Motor neuron (in vitro differentiated cells): ENCODE measurements around the gene RERE. TPM values are rescaled to one million over a fixed set of nuclear protein-coding genes. Genes with fewer than 3 reads are reported as not detected.

ENCODE experiments used
- ATAC-seq, 8 experiments: fragments of 200-7000 bp; cut with Tn5 transposase; replicated peaks in 6 of 8; 2 replicates each; pipeline ENCODE4 v1.8.0; 2021; ENCODE audit warnings: mild to moderate bottlenecking in 8 of 8, moderate library complexity in 8 of 8
- H3K27ac ChIP-seq, 2 donors: fragments of 250-450 bp; sonication (Bioruptor Pico); 2 replicates each; pipeline ENCODE4 v1.9.0; 2021; ENCODE audit warnings: antibody characterized with exemption in 2 of 2, mild to moderate bottlenecking in 2 of 2, moderate library complexity in 1 of 2
- H3K4me1 ChIP-seq, 2 donors: fragments of 250-450 bp; sonication (Bioruptor Pico); replicated peaks in 1 of 2; 2 replicates each; pipeline ENCODE4 v1.6.1; 2021; ENCODE audit warnings: antibody characterized with exemption in 2 of 2, mild to moderate bottlenecking in 2 of 2, moderate library complexity in 1 of 2
- H3K4me3 ChIP-seq, 5 donors: fragments of 250-450 bp; sonication (Bioruptor Pico); 2 replicates each; pipeline ENCODE4 v1.9.0; 2021; ENCODE audit warnings: antibody characterized with exemption in 5 of 5, mild to moderate bottlenecking in 5 of 5, moderate library complexity in 4 of 5
- WGBS, 10 experiments: fragments of 450-650 bp; shearing (Covaris generic); methylation state at CpG; one replicate each; pipeline ENCODE4 v1.0.0; 2022; 5-methylcytosine and 5-hydroxymethylcytosine counted together
- in situ Hi-C, 9 experiments: fragments of 400-800 bp; cut with MboI; loops; one replicate each; pipeline ENCODE4 v1.15.0; 2021; ENCODE audit warnings: low sequenced_read_pairs in 9 of 9, low pct_unique_long_range_greater_than_20kb in 2 of 9; ENCODE audit not compliant: unreplicated experiment in 9 of 9
- total RNA-seq, 8 experiments: library from RNA; unstranded; fragments of 300-600 nt; gene quantifications; 2 replicates each; pipeline versions ENCODE4 v1.2.3 to v1.2.4, GENCODE V29; 2022

The RERE gene
- total RNA-seq, 8 experiments from 2014 or later, result 17.8 to 576 (median 111) TPM

DNA sequence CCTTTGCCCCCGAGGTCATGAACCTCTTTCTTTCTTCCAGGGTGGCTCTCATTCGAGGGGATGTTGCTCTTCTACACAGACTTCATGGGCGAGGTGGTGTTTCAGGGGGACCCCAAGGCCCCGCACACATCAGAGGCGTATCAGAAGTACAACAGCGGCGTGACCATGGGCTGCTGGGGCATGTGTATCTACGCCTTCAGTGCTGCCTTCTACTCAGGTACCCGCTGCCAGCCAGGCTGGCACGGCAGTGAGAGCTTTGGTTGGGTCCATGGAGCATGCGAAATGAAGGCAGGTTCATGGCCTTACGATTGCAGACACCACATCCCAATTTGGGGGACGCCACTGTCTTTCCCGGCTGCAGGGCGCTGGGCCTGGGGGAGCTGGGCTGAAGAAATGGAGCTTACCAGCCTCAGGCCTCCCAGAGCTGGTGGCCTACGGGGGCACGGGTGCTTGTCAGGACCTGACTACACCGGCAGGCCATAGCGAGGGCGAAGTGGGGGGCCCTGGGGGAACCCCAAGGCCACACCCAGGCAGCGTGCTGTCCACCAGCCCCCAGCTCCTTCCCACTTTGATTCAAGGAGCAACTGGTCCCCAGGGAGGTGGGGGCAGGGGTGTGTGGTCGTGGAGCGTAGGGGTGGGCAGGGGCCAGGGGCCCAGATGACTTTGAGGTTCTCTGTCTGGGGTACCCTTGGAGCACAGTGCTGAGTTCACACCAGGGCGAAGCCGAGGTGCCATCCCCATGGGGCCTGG, 479.5 kb downstream of the RERE start:
- Histone ChIP-seq H3K4me3 (no peak overlapping the region), H3K4me1 (peaks cover 0 to under 1% of the 10 kb centered on the region in 2 donors), H3K27ac (no peak overlapping the region)
- in situ Hi-C loops, result no loop called here
- 70 to 92% (median 91%) methylated on average over 2 to 9 of the region's 25 CpGs; no CpG with 5 or more reads in 5 of the 10 experiments for WGBS, 10 experiments
- peak in 1 of 8 experiments; percentile 14 for ATAC-seq

DNA sequence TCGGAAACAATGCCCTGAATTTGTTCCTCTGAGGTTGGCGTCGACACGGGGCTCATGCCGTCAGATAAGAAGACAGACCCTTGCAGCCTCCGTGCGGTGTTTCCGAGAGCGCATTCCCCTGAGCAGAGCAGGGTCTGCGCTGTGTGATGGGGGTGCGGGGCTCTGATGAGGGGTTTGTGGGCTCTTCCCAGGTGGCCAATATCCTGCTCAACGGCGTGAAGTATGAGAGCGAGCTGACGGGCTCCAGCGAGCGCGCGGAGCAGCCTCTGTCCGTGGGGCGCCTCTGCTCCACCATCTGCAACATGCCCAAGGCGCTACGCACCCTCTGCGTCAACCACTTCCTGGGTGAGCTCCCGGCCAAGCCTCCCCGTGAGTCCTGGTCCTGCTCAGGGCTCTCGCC, 482.2 kb downstream of the RERE start:
- Histone ChIP-seq H3K4me1 (no peaks in the 10 kb centered on the region), H3K4me3 (no peak overlapping the region), H3K27ac (no peak overlapping the region)
- no peak for ATAC-seq
- 70 to 96% (median 84%) methylated on average over 1 to 20 of the region's 27 CpGs; no CpG with 5 or more reads in 3 of the 10 experiments for WGBS, 10 experiments
- in situ Hi-C loops, result no loop called here

DNA sequence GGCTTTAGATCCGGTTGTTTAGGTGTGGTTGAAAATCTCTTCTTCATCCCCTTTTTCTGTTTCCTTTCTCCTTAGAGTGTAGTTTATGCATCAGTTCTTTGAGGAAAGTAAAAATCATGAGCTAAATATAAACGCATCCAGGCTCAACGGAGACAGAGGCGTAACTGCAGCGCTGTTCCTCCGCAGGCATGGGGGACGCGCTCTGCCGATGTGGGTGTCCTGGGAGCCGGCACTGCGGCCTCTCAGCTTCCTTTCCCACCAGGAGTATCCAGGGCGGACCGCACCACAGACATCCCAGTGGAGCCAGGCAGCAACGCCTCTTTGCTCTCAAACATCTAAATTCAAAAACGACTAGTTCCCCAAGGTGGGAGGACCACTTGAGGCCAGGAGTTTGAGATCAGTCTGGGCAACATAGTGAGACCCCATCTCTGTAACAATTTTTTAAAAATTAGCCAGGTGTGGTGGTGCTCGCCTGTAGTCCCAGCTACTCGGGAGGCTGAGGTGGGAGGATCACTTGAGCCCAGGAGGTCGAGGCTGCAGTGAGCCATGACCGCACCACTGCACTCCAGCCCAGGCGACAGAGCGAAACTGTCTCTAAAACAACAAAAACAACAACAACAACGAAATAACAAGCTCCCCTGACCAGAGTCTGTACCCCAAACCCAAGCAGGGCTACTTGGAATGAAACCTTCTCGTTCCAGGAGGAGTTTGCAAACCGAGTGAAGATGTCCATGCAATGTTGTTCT, 483.2 kb downstream of the RERE start:
- H3K4me3 ChIP-seq, result no peak overlapping the region
- ATAC-seq, result no peak
- H3K4me1 ChIP-seq, result no peaks in the 10 kb centered on the region
- no peak overlapping the region for H3K27ac ChIP-seq
- in situ Hi-C loops, result no loop called here
- WGBS, 10 experiments, result 77 to 100% (median 91%) methylated on average over 1 to 23 of the region's 24 CpGs

DNA sequence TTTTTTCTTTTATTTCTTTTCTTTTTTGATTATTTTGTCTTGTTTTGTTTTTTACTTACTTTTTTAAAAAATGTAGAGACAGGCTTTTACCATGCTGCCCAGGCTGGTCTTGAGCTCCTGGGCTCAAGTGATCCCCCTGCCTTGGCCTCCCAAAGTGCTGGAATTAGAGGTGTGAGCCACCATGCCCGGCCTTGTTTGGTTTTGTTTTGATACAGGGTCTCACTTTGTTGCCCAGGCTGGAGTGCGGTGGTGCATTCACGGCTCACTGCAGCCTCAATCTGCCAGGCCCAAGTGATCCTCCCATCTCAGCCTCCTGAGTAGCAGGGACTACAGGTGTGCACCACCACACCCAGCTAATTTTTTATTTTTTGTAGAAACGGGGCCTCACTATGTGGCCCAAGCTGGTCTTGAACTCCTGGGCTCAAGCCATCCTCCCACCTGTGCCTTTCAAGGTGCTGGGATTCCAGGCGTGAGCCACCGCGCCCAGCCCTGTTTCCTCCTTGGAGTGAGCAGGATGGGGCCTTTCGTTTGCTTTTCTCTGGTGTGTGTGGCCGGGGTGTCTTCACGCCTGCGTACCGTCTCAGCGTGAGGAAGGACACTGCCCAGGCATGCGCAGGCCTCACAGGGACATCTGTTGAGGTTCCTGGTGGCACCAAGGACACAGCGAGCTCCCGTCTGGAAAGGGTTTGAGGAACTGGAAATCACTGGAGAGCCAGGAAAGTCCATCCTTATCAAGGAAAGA, 484.0 kb downstream of the RERE start:
- in situ Hi-C loops, result no loop called here
- no peak for ATAC-seq
- no peak overlapping the region for H3K4me3 ChIP-seq
- no peak overlapping the region for H3K27ac ChIP-seq
- no peaks in the 10 kb centered on the region for H3K4me1 ChIP-seq
- 50 to 100% (median 95%) methylated on average over 1 to 15 of the region's 16 CpGs for WGBS, 10 experiments

DNA sequence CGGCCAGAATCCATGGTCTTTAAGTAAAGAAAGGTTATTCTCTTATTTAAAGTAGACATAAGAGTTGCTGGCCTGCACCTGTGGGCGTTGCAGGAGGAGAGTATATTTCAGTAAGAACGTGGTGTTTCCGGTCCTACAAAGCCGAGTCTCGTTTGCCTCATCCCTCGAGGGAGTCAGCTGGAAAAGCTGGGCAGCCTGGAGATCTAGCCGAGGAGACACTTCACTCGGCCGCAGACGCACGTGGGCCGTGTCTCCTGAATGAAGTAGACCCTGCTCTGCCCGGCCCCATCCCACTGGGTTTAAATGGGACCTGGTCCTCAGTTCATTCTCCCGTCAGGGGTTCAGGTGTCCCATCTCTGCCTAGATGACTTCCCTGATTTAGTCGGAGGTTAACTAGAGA, 484.6 kb downstream of the RERE start:
- Histone ChIP-seq H3K4me1 (no peaks in the 10 kb centered on the region), H3K27ac (no peak overlapping the region), H3K4me3 (no peak overlapping the region)
- in situ Hi-C loops, result no loop called here
- 80 to 100% (median 92%) methylated on average over 4 to 16 of the region's 16 CpGs for WGBS, 10 experiments
- no peak for ATAC-seq

DNA sequence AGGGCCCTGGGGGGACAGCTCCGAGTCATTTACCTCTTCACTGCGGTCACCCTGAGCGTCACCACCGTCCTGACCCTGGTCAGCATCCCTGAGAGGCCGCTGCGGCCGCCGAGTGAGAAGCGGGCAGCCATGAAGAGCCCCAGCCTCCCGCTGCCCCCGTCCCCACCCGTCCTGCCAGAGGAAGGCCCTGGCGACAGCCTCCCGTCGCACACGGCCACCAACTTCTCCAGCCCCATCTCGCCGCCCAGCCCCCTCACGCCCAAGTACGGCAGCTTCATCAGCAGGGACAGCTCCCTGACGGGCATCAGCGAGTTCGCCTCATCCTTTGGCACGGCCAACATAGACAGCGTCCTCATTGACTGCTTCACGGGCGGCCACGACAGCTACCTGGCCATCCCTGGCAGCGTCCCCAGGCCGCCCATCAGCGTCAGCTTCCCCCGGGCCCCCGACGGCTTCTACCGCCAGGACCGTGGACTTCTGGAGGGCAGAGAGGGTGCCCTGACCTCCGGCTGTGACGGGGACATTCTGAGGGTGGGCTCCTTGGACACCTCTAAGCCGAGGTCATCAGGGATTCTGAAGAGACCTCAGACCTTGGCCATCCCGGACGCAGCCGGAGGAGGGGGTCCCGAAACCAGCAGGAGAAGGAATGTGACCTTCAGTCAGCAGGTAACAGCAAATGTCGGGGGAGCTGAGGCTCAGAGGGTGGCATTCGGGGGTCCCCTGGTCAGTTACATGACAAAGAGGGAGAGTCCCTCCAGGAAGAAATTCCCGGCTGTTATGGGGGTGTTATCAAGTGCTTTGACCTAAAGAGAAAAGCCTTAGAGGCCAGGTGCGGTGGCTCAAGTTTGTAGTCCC, 486.9 kb downstream of the RERE start:
- peak in 2 of 8 experiments; percentile 12 to 14 for ATAC-seq

DNA sequence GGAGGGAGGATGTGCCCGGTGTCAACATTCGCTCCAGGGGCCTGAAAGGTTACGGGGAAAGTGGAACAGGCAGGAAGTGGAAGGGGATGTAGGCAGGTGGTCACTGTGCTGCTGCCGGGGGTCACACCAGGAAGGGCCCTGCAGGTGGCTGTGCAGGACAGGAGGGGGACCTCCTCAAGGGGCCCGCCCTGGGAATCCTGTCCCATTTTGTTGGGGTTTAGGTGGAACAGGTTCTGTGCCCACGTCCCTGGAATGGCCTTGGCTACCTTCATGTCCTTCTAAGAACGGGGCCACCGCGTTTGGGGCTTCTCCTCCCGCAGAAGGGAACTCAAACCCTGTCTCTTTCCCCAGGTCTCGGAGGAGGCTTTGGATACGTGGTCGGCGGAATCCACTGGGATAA, 487.6 kb downstream of the RERE start:
- in situ Hi-C loops, result no loop called here

More for the DNA sequence above, 486.9 kb downstream of the RERE start:
- Histone ChIP-seq H3K4me3 (no peak overlapping the region), H3K4me1 (no peaks in the 10 kb centered on the region), H3K27ac (no peak overlapping the region)
- in situ Hi-C loops, result no loop called here
- WGBS, 10 experiments, result 20 to 100% (median 95%) methylated on average over 1 to 15 of the region's 47 CpGs; no CpG with 5 or more reads in 2 of the 10 experiments

DNA sequence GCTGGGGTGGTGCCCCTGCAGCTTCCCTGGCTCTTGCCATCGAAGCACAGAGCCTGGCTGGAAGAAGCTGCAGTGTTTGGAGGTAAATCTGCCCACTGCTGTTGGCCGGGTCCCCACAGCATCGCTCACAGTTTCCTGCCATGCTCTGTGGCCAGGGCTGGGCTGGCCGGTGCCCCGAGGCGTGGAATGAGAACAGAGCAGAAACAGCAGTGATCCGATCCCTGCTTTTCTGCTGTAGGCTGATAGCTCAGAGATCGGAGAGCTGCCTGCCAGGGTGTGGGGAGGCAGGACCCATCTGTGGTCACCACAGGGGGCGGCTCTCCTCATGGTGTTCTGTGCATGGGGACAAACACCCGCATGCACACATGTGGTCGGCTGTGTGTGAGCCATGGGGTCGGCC, 488.0 kb downstream of the RERE start:
- Histone ChIP-seq H3K27ac (no peak overlapping the region), H3K4me1 (no peaks in the 10 kb centered on the region), H3K4me3 (no peak overlapping the region)
- peak in 1 of 8 experiments; percentile 9 for ATAC-seq
- WGBS, 10 experiments, result 76 to 100% (median 93%) methylated on average over 1 to 11 of the region's 12 CpGs; no CpG with 5 or more reads in 5 of the 10 experiments
- in situ Hi-C loops, result no loop called here

More for the DNA sequence above, 487.6 kb downstream of the RERE start:
- WGBS, 10 experiments, result 83 to 95% (median 89%) methylated on average over 1 to 11 of the region's 14 CpGs; no CpG with 5 or more reads in 4 of the 10 experiments
- ATAC-seq, result peak in 2 of 8 experiments; percentile 6 to 14
- H3K4me1 ChIP-seq, result no peaks in the 10 kb centered on the region
- no peak overlapping the region for H3K27ac ChIP-seq
- no peak overlapping the region for H3K4me3 ChIP-seq

DNA sequence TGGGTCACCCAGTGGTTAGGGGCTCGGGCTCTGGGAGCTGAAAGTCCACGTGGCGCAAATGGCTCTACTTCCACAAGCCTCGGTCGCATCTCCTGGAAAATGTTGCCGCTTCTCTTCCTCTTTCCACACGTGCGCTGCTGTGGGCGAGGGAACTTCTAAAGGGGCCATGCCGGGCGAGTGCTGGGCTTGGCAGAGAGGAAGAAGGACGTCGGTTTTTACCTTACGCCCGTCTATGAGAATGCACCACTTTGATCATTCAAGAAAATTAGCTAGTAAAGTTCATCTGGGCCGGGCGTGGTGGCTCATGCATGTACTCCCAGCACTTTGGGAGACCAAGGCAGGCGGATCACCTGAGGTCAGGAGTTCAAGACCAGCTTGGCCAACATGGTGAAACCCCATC, 489.2 kb downstream of the RERE start:
- in situ Hi-C loops, result no loop called here
- 60 to 96% (median 92%) methylated on average over 1 to 18 of the region's 18 CpGs; no CpG with 5 or more reads in 2 of the 10 experiments for WGBS, 10 experiments

DNA sequence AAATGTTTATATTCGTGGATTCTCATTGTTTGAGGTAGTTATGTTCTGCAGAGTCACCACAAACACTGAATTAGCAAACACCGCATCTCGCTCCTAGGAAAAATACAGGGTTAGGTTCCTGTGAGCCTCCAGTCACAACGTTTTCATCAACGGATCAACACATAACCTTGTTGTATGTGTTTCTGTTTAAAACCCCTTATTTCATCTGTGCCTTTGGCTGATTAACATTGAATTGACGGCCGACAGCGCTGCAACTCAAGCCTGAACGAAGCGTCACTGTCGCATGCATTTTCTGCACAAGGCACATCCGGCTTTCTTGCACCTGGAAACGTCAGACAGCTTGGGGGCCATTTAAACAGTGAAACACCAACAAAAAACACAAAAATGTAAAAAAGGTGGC, 491.2 kb downstream of the RERE start:
- Histone ChIP-seq H3K27ac (no peak overlapping the region), H3K4me1 (no peaks in the 10 kb centered on the region), H3K4me3 (no peak overlapping the region)
- ATAC-seq, result no peak
- in situ Hi-C loops, result no loop called here
- 77 to 96% (median 85%) methylated on average over 6 to 13 of the region's 13 CpGs; no CpG with 5 or more reads in 3 of the 10 experiments for WGBS, 10 experiments

More for the DNA sequence above, 489.2 kb downstream of the RERE start:
- ATAC-seq, result no peak
- Histone ChIP-seq H3K4me3 (no peak overlapping the region), H3K4me1 (no peaks in the 10 kb centered on the region), H3K27ac (no peak overlapping the region)

DNA sequence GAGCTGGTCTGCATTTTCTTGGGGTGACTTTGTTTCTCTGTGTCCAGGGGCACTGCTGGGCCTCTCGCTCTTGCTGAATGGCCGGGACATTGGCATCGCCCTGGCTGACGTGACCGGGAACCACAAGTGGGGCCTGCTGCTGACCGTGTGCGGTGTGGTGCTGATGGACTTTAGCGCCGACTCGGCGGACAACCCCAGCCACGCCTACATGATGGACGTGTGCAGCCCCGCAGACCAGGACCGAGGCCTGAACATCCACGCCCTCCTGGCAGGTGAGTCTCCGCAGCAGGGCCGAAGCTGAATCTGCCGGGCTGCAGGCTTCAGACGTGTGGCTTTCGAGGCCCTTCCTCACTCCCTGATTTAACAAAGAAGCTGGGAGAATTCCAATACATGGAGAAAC, 491.7 kb downstream of the RERE start:
- Histone ChIP-seq H3K4me3 (no peak overlapping the region), H3K4me1 (no peaks in the 10 kb centered on the region), H3K27ac (no peak overlapping the region)
- in situ Hi-C loops, result no loop called here
- no peak for ATAC-seq
- 92 to 100% (median 93%) methylated on average over 1 to 8 of the region's 21 CpGs; no CpG with 5 or more reads in 6 of the 10 experiments for WGBS, 10 experiments

DNA sequence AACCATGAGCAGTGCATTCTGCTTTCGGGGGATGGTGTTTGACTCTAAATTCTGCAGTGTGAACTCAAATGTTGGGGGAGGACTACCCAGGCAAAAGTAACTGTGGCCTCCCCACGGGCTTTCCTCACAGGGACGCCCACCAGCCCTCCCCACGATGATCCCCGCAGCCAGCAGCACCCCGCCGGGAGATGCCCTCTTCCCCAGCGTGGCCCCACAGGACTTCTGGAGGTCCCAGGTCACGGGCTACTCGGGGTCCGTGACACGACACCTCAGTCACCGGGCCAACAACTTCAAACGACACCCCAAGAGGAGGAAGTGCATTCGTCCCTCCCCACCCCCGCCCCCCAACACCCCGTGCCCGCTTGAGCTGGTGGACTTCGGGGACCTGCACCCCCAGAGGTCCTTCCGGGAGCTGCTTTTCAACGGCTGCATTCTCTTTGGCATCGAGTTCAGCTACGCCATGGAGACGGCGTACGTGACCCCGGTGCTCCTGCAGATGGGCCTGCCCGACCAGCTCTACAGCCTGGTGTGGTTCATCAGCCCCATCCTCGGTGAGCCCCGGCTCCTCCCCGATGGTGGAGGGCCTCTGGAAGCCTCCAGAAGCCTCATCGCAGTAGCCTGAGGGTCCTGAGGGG, 493.1 kb downstream of the RERE start:
- WGBS, 10 experiments, result 85 to 88% methylated on average over 4 of the region's 32 CpGs; no CpG with 5 or more reads in 8 of the 10 experiments
- Histone ChIP-seq H3K4me1 (no peaks in the 10 kb centered on the region), H3K4me3 (no peak overlapping the region), H3K27ac (no peak overlapping the region)
- in situ Hi-C loops, result loop anchor here in 5 of 9 experiments (25.0 kb wide), 4 partner anchors 287 to 662 kb away; partner anchors contain the start of gene ERRFI1 (in 1 of the 5)
- ATAC-seq, result no peak
